Stimulated activated naive CD8-positive, alpha-beta T cell treated with anti-CD3 and anti-CD28 coated beads, Interleukin-15, Interleukin-2, amounts not matched to agents 100 ng/mL and 50 ng/mL, for 24 hours (primary cell): ENCODE data around the gene ACMSD.
"Not testable (repeated sequence)": the region's sequence is repeated elsewhere in the genome, so short reads cannot be mapped to it uniquely, and the experiment has no call there.

Experiments used
- H3K27ac Mint-ChIP-seq: one replicate; pipeline ENCODE4 v1.8.0; 2021; ENCODE audit warnings: mild to moderate bottlenecking, mixed read lengths
- H3K27me3 Mint-ChIP-seq: one replicate; pipeline ENCODE4 v1.8.0; 2021; ENCODE audit warnings: mixed read lengths
- H3K36me3 Mint-ChIP-seq: one replicate; pipeline ENCODE4 v1.8.0; 2021; ENCODE audit warnings: low read depth, mixed read lengths
- H3K4me1 Mint-ChIP-seq: one replicate; pipeline ENCODE4 v1.8.0; 2021; ENCODE audit warnings: low read depth, mixed read lengths
- H3K4me3 Mint-ChIP-seq: one replicate; pipeline ENCODE4 v1.8.0; 2021; ENCODE audit warnings: mild to moderate bottlenecking, mixed read lengths
- H3K9me3 Mint-ChIP-seq: one replicate; pipeline ENCODE4 v1.8.0; 2021; ENCODE audit warnings: mixed read lengths

The ACMSD gene

DNA sequence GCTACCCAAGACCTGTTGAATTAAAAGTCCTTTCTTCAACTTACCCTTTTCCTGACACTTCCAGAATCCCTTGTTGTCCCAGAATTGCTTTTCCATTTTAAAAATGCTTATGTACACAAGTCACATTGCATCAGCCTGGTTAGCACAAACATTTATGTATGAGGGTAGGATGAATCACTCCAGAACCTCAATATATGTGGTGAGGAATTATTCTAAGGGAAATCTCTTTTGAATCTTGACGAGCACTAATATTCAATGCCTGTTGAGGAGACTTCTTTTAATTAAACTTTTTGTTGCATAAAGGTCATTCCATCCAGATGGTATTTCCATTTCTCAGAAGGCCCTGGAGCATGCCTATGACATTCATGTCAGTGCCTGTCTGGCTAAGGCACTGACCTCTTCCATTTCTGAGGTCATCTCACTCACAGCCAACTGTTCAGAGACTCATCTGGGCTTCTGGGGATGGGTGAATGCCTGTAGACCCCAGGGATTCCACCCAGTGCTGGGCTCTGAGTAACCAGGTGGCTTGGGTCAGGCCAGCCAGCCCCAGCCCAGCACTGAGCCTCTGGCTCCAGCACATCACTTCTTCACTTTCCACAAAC is 28.2 kb downstream of the ACMSD start:
- Mint-ChIP-seq H3K36me3 (no peaks in the 10 kb centered on the region), H3K9me3 (no peaks in the 10 kb centered on the region), H3K27ac (no peak overlapping the region), H3K27me3 (no peaks in the 10 kb centered on the region), H3K4me3 (no peak overlapping the region), H3K4me1 (no peaks in the 10 kb centered on the region)

- Mint-ChIP-seq H3K36me3 (no peaks in the 10 kb centered on the region), H3K4me1 (no peaks in the 10 kb centered on the region), H3K27me3 (no peaks in the 10 kb centered on the region), H3K27ac (no peak overlapping the region), H3K9me3 (no peaks in the 10 kb centered on the region), H3K4me3 (no peak overlapping the region)
These were observed 31.7 kb downstream of the ACMSD start for GRCh38 chr2:134869946-134870736.

DNA sequence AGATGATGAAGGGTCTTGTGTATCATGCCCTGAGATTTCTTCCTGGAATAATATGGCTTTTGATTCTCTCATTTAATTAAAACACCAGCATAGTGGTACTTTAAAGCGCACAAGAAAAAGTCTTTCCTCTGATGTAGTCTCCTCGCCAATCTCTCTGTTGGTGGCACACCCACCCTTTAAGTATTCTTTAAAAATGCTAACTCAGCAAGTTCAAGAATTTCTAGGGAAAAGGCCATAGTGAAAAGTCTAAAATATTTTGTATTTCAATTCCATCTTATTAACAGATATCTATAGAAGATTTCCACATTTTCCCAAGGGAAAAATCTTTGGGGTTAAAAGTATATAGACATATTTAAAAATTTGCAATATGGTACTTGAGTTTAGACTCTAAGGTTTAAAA is 34.7 kb downstream of the ACMSD start:
- no peak overlapping the region for H3K27ac Mint-ChIP-seq
- H3K4me1 Mint-ChIP-seq = no peaks in the 10 kb centered on the region
- no peaks in the 10 kb centered on the region for H3K27me3 Mint-ChIP-seq
- peaks cover 10% of the 10 kb centered on the region for H3K36me3 Mint-ChIP-seq
- H3K9me3 Mint-ChIP-seq = peaks cover 5% of the 10 kb centered on the region
- H3K4me3 Mint-ChIP-seq = no peak overlapping the region

DNA sequence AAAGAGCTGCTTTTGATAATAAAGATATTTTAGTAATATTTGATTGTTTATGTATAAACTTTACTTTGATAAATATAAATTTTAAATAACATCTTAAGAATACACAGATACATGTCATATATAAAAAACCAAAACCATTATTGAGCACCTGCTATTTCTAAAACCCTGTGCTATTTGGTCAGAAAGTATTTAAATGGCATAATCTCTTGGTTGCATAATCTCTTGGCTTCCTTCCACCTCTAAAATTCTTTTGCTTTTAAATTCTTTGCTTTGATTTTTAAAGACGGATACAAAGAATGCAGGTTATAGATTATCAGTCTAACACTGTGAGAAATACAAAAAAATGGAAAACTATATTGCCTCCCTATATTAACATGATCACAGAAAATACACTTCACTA is 36.9 kb downstream of the ACMSD start:
- no peak overlapping the region for H3K4me3 Mint-ChIP-seq
- H3K36me3 Mint-ChIP-seq = peaks cover 14% of the 10 kb centered on the region
- H3K27me3 Mint-ChIP-seq = no peaks in the 10 kb centered on the region
- H3K4me1 Mint-ChIP-seq = no peaks in the 10 kb centered on the region
- H3K27ac Mint-ChIP-seq = no peak overlapping the region
- peaks cover 5% of the 10 kb centered on the region for H3K9me3 Mint-ChIP-seq

- no peaks in the 10 kb centered on the region for H3K4me1 Mint-ChIP-seq
- no peaks in the 10 kb centered on the region for H3K27me3 Mint-ChIP-seq
- peaks cover 2% of the 10 kb centered on the region for H3K9me3 Mint-ChIP-seq
- no peak overlapping the region for H3K4me3 Mint-ChIP-seq
- no peak overlapping the region for H3K27ac Mint-ChIP-seq
- peaks cover 7% of the 10 kb centered on the region for H3K36me3 Mint-ChIP-seq
These were observed 44.4 kb downstream of the ACMSD start for GRCh38 chr2:134882773-134883172.

GRCh38 chr2:134883552-134884293 is 45.3 kb downstream of the ACMSD start:
- no peaks in the 10 kb centered on the region for H3K27me3 Mint-ChIP-seq
- H3K27ac Mint-ChIP-seq = no peak overlapping the region
- H3K9me3 Mint-ChIP-seq = no peaks in the 10 kb centered on the region
- no peak overlapping the region for H3K4me3 Mint-ChIP-seq
- H3K36me3 Mint-ChIP-seq = peaks cover 5% of the 10 kb centered on the region
- H3K4me1 Mint-ChIP-seq = no peaks in the 10 kb centered on the region

DNA sequence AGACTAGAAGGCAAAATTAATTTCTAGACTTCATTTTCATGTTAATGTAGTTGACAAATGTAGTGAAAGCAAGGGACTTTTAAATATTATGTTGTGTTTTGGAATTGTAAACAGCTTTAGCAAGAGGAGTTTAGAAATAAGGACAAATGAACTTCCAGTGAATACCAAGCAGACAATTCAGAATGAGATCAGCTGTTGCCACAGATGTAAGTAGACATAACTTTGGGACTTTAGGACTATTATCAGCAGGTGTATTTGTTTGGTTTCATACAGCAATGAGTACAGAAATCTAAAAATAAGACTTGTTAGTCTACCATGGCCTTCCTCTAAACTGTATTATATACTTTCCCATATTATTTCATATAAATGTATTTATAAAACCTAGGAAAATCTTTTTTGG is 46.0 kb downstream of the ACMSD start:
- Mint-ChIP-seq H3K4me3 (no peak overlapping the region), H3K9me3 (no peaks in the 10 kb centered on the region), H3K27ac (no peak overlapping the region)

DNA sequence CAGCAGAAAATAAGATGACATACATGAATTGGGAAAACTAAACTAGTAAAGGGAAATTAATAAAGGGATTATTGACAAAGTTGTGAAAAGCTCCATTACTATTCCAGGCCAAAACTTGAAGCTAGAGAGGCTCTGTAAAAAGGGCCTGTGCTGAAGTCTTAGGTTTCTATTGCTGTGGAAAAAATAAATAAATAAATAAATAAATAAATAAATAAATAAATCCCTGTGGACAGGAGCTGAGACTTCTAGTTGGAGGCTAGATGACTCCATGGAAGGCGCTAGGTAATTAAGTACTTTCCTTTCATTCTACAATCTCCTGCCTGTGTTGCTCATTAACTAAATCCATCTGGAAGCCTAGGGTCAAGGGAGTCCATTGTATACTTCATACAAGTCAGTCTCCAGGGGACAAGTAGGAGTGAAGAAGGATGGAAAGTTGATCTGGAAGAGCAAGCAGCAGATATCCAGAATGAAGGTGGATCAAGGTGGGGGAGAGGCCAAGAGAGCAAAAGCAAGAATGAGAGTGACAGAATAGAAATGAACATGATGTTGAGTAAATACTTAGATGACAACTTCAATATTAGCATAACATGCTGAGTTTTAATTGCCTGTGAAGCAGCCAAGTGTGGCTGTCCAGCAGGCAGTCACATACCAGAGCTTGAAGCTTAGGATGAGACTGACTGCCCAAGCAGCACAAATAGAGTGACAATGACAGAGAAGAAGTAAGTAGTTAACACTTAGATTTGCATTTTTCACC is 54.0 kb downstream of the ACMSD start:
- H3K9me3 Mint-ChIP-seq = no peaks in the 10 kb centered on the region
- no peak overlapping the region for H3K27ac Mint-ChIP-seq
- no peaks in the 10 kb centered on the region for H3K27me3 Mint-ChIP-seq
- no peaks in the 10 kb centered on the region for H3K36me3 Mint-ChIP-seq
- no peak overlapping the region for H3K4me3 Mint-ChIP-seq
- H3K4me1 Mint-ChIP-seq = no peaks in the 10 kb centered on the region

More for the DNA sequence above, 46.0 kb downstream of the ACMSD start:
- H3K4me1 Mint-ChIP-seq = no peaks in the 10 kb centered on the region
- no peaks in the 10 kb centered on the region for H3K27me3 Mint-ChIP-seq
- H3K36me3 Mint-ChIP-seq = peaks cover 3% of the 10 kb centered on the region

- H3K9me3 Mint-ChIP-seq = no peaks in the 10 kb centered on the region
- no peaks in the 10 kb centered on the region for H3K36me3 Mint-ChIP-seq
- H3K4me3 Mint-ChIP-seq = no peak overlapping the region
- H3K27ac Mint-ChIP-seq = no peak overlapping the region
- no peaks in the 10 kb centered on the region for H3K4me1 Mint-ChIP-seq
- H3K27me3 Mint-ChIP-seq = no peaks in the 10 kb centered on the region
These were observed 59.5 kb downstream of the ACMSD start for GRCh38 chr2:134897932-134898331.

DNA sequence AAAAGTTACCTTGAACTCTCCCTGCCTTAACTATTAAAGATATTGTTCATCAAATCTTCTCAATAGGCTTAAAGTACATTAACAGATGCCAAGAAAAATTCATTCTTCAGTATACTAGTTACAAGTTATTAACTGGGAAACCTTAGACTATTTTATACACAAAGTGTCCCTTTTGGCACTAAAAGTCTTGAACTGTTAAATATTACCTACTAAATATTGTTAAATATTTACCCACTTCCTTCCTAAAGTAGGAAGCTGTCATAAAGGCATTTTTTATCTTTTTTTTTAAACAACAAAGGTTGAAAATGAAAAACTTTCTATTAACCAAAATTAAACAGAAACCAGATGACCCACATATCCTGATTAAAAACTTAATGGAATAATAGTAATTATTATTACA is 60.8 kb downstream of the ACMSD start:
- Mint-ChIP-seq H3K36me3 (no peaks in the 10 kb centered on the region), H3K27me3 (no peaks in the 10 kb centered on the region), H3K4me1 (no peaks in the 10 kb centered on the region), H3K27ac (no peak overlapping the region), H3K9me3 (no peaks in the 10 kb centered on the region), H3K4me3 (no peak overlapping the region)

DNA sequence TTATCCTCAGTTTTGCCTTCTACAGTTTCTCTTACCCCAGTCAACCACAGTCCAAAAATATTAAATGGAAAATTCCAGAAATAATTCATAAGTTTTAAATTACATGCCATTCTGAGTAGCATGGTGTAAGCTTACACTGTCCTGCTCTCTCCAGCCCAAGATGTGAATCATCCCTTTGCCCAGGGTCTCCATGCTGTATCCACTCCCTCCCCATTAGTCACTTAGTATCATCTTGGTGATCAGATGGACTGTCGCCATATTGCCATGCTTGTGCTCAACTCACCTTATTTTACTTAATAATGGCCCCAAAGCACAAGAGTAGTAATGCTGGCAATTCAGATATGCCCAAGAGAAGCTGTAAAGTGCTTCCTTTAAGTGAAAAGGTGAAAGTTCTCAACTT is 61.7 kb downstream of the ACMSD start:
- Mint-ChIP-seq H3K9me3 (no peaks in the 10 kb centered on the region), H3K4me1 (no peaks in the 10 kb centered on the region), H3K27me3 (no peaks in the 10 kb centered on the region), H3K36me3 (no peaks in the 10 kb centered on the region), H3K4me3 (no peak overlapping the region), H3K27ac (no peak overlapping the region)

DNA sequence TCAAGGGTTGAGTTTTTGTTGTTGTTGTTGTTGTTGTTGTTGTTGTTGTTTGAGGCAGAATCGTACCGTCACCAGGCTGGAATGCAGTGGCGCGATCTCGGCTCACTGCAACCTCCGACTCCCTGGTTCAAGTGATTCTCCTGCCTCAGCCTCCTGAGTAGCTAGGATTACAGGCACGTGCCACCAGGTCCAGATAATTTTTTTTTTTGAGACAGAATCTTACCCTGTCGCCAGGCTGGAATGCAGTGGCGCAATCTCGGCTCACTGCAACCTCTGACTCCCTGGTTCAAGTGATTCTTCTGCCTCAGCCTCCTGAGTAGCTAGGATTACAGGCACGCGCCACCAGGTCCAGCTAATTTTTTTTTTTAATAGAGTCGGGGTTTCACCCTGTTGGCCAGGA is 65.3 kb downstream of the ACMSD start:
- not testable (repeated sequence) for H3K27me3 Mint-ChIP-seq, H3K4me3 Mint-ChIP-seq, H3K4me1 Mint-ChIP-seq, H3K36me3 Mint-ChIP-seq, H3K9me3 Mint-ChIP-seq, H3K27ac Mint-ChIP-seq

DNA sequence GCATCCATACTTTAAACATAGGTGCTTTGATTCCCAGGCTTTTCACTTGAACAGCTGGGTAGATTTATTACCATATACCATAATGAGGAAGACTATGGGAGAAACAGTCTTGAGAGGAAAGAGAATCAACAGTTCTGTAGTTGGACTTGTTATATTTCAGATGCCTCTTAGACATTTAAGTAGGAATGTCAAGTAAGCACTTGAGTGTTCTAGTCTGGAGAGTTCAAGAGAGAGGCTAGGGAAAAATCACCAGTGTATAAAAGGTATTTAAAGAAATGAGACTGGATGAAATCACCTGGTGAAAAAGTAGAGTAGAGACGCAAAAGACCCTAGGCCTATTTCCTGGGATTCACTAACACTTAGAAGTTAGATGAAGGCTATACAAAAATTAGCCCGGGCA is 66.8 kb downstream of the ACMSD start:
- H3K27me3 Mint-ChIP-seq = no peaks in the 10 kb centered on the region
- peaks cover 6% of the 10 kb centered on the region for H3K36me3 Mint-ChIP-seq
- H3K27ac Mint-ChIP-seq = no peak overlapping the region
- H3K9me3 Mint-ChIP-seq = peaks cover 12% of the 10 kb centered on the region
- no peaks in the 10 kb centered on the region for H3K4me1 Mint-ChIP-seq
- H3K4me3 Mint-ChIP-seq = no peak overlapping the region

GRCh38 chr2:134906726-134907125 is 68.3 kb downstream of the ACMSD start:
- H3K27ac Mint-ChIP-seq = no peak overlapping the region
- H3K4me3 Mint-ChIP-seq = no peak overlapping the region
- H3K27me3 Mint-ChIP-seq = no peaks in the 10 kb centered on the region
- peaks cover 6% of the 10 kb centered on the region for H3K36me3 Mint-ChIP-seq
- no peaks in the 10 kb centered on the region for H3K4me1 Mint-ChIP-seq
- peaks cover 12% of the 10 kb centered on the region for H3K9me3 Mint-ChIP-seq
